Measurements from ENCODE around the gene KCNV2.

DNA sequence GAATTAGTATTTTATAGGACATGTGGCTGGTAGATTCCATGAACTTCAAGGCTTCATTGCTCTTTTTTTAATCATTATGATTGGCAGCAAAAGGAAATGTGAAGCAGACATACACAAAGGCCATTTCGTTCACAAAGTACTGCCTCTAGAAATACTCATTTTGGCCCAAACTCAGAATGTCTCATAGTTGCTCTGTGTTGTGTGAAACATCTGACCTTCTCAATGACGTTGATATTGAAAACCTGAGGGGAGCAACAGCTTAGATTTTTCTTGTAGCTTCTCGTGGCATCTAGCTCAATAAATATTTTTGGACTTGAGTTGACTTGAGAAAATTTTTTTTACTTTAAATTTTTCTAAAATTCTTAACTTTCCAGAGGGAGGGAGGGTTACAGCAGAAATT is 12.4 kb downstream of the KCNV2 start:
- TF ChIP-seq PATZ1 (CRISPR knock-in tag; IDR thresholded peaks at IDR 0.05; ENCODE audit: borderline replicate concordance) (no peak), ZFP3 (CRISPR knock-in tag; IDR thresholded peaks at IDR 0.05) (no peak), ESRRG (CRISPR knock-in tag; IDR thresholded peaks at IDR 0.05) (no peak), TCF4 (CRISPR knock-in tag; IDR thresholded peaks at IDR 0.05; ENCODE audit: borderline replicate concordance) (no peak)
